H1 (cell line): ENCODE data around the gene PPARD. TPM values are rescaled to one million over a fixed set of nuclear protein-coding genes. Genes with fewer than 3 reads are reported as not detected.

Source experiments
- CTCF ChIP-seq, 3 experiments: IDR thresholded peaks; 1 replicate in 2 of 3; 2 replicates in 1 of 3; pipeline versions ENCODE4 v1.5.1 to v1.6.1; 2011; ENCODE audit warnings: low read length in 3 of 3, mild to moderate bottlenecking in 3 of 3, inconsistent platforms in 2 of 3, low read depth in 1 of 3, moderate library complexity in 1 of 3; ENCODE audit not compliant: insufficient read depth in 1 of 3; ENCODE audit errors: control extremely low read depth in 1 of 3
- EZH2 ChIP-seq: fragments of 200-600 bp; sonication (generic); IDR thresholded peaks from 2 replicates; pipeline ENCODE4 v1.7.1; 2012; ENCODE audit warnings: low read depth, mild to moderate bottlenecking, moderate library complexity, low read length, inconsistent platforms; ENCODE audit not compliant: severe bottlenecking
- KDM4A ChIP-seq: IDR thresholded peaks from one replicate; pipeline ENCODE4 v1.7.1; 2012; ENCODE audit warnings: low read depth, mild to moderate bottlenecking, moderate library complexity, low read length, inconsistent platforms; ENCODE audit not compliant: severe bottlenecking
- MAFK ChIP-seq: IDR thresholded peaks from 2 replicates; pipeline ENCODE4 v1.6.1; 2012; ENCODE audit warnings: low read depth, mild to moderate bottlenecking, improper control_type of control experiment, low read length
- polyA plus RNA-seq, 7 experiments: library from polyadenylated mRNA; depleted of rRNA in 3 of 7; stranded (reverse) in 5 of 7; unstranded in 2 of 7; fragments of >200 nt in 5 of 7; fragments of 200-250 nt in 2 of 7; gene quantifications; 1 replicate in 5 of 7; 2 replicates in 1 of 7; 4 replicates in 1 of 7; pipeline versions ENCODE4 v1.2.1 to v1.2.3, GENCODE V29; 2011 to 2013; ENCODE audit warnings: missing spikeins in 2 of 7, mixed read lengths in 2 of 7
- total RNA-seq: library from RNA; stranded (reverse); fragmentation: NEBNext Ultra II Directional; extraction: Animal tissue kit (Norgen Biotek cat#: 25700); gene quantifications from 2 replicates; pipeline ENCODE4 v1.2.1, GENCODE V29; 2021

Gene PPARD
- total and polyA plus RNA-seq, 2 of the 8 experiments (the other 6 are each of a cell fraction or from before 2014, with no cell fraction given): 14.6 to 14.9 TPM

GRCh38 chr6:35343092-35343834 lies 905 bp downstream of the PPARD start (continued):
- TF ChIP-seq CTCF (IDR thresholded peaks at IDR 0.05; ENCODE audit: control extremely low read depth in 1 of 3, insufficient read depth in 1 of 3, low read depth in 1 of 3, low read length in 3 of 3): no peak
- TF ChIP-seq MAFK: no peak
- no peak for TF ChIP-seq KDM4A
- no peak for TF ChIP-seq EZH2
